ENCODE results near the gene BCR.
A peak's percentile ranks its signal among the peaks of the same experiment; 100 is the strongest.

BCR gene

GRCh38 chr22:23217171-23218052 lies 37.1 kb downstream of the BCR start:
- H3K4me3 ChIP-seq (ENCODE audit: low read depth, low read length): peak overlapping the region; percentile 63
- TF ChIP-seq CTCF (IDR thresholded peaks at IDR 0.05; ENCODE audit: low read depth, low read length) (no peak), MYC (IDR thresholded peaks at IDR 0.05; ENCODE audit: low read depth, low read length) (no peak), POLR2A (IDR thresholded peaks at IDR 0.05; ENCODE audit: extremely low read depth, insufficient read length) (no peak), MAX (IDR thresholded peaks at IDR 0.05; ENCODE audit: low read depth, low read length) (no peak)

GRCh38 chr22:23218053-23218866 lies 38.0 kb downstream of the BCR start:
- no peak for TF ChIP-seq POLR2A (IDR thresholded peaks at IDR 0.05; ENCODE audit: extremely low read depth, insufficient read length)
- no peak for TF ChIP-seq MAX (IDR thresholded peaks at IDR 0.05; ENCODE audit: low read depth, low read length)
- no peak for TF ChIP-seq MYC (IDR thresholded peaks at IDR 0.05; ENCODE audit: low read depth, low read length)
- TF ChIP-seq CTCF (IDR thresholded peaks at IDR 0.05; ENCODE audit: low read depth, low read length): no peak
- H3K4me3 ChIP-seq (ENCODE audit: low read depth, low read length): peak overlapping the region; percentile 63
- DNase-seq (ENCODE audit: low read depth): no peak

More at GRCh38 chr22:23217171-23218052, 37.1 kb downstream of the BCR start:
- peak; percentile 15 for DNase-seq (ENCODE audit: low read depth)

- peak overlapping the region; percentile 63 for H3K4me3 ChIP-seq (ENCODE audit: low read depth, low read length)
- DNase-seq (ENCODE audit: low read depth): peak; percentile 81
- TF ChIP-seq MAX (IDR thresholded peaks at IDR 0.05; ENCODE audit: low read depth, low read length) (0 out of 2 replicates have a peak, but pooled peaks have one; percentile 21), MYC (IDR thresholded peaks at IDR 0.05; ENCODE audit: low read depth, low read length) (no peak)
Observed at GRCh38 chr22:23218867-23219251, 38.5 kb downstream of the BCR start.

GRCh38 chr22:23219317-23219716 lies 39.0 kb downstream of the BCR start:
- DNase-seq (ENCODE audit: low read depth): no peak
- TF ChIP-seq POLR2A (IDR thresholded peaks at IDR 0.05; ENCODE audit: extremely low read depth, insufficient read length): no peak
- TF ChIP-seq MAX (IDR thresholded peaks at IDR 0.05; ENCODE audit: low read depth, low read length): no peak
- TF ChIP-seq CTCF (IDR thresholded peaks at IDR 0.05; ENCODE audit: low read depth, low read length): no peak
- TF ChIP-seq MYC (IDR thresholded peaks at IDR 0.05; ENCODE audit: low read depth, low read length): no peak
- peak overlapping the region; percentile 63 for H3K4me3 ChIP-seq (ENCODE audit: low read depth, low read length)

GRCh38 chr22:23219822-23220484 lies 39.6 kb downstream of the BCR start:
- TF ChIP-seq MYC (IDR thresholded peaks at IDR 0.05; ENCODE audit: low read depth, low read length) (0 out of 2 replicates have a peak, but pooled peaks have one; percentile 31), POLR2A (IDR thresholded peaks at IDR 0.05; ENCODE audit: extremely low read depth, insufficient read length) (no peak), CTCF (IDR thresholded peaks at IDR 0.05; ENCODE audit: low read depth, low read length) (no peak), MAX (IDR thresholded peaks at IDR 0.05; ENCODE audit: low read depth, low read length) (peak; percentile 63; the same call in 1 of the 2 replicates)
- peak; percentile 94 for DNase-seq (ENCODE audit: low read depth)
- H3K4me3 ChIP-seq (ENCODE audit: low read depth, low read length): peak overlapping the region; percentile 63

Measured in NB4 (cell line).